Hepatocyte (in vitro differentiated cells): Measurements from ENCODE around the gene LCE3B. TPM values are rescaled to one million over a fixed set of nuclear protein-coding genes. Genes with fewer than 3 reads are reported as not detected.

Experiments used
- DNase-seq: peaks from one replicate; pipeline ENCODE4 v3.0.0-alpha.2; 2016; ENCODE audit warnings: low spot score
- H2AFZ ChIP-seq: fragments of 200-600 bp; sonication (generic); 2 replicates; pipeline ENCODE4 v1.6.0; 2016; ENCODE audit warnings: antibody characterized with exemption, mild to moderate bottlenecking
- H3K27ac ChIP-seq: fragments of 200-600 bp; sonication (generic); 2 replicates; pipeline ENCODE4 v1.5.1; 2016; ENCODE audit warnings: mild to moderate bottlenecking
- H3K27me3 ChIP-seq: fragments of 200-600 bp; sonication (generic); 2 replicates; pipeline ENCODE4 v1.6.1; 2016
- H3K36me3 ChIP-seq: fragments of 200-600 bp; sonication (generic); replicated peaks from 2 replicates; pipeline ENCODE4 v1.5.1; 2016; ENCODE audit warnings: low read depth; ENCODE audit not compliant: insufficient read depth
- H3K4me1 ChIP-seq: fragments of 200-600 bp; sonication (generic); 2 replicates; pipeline ENCODE4 v1.5.1; 2016; ENCODE audit warnings: mild to moderate bottlenecking, moderate library complexity; ENCODE audit not compliant: insufficient read depth
- H3K4me2 ChIP-seq: fragments of 200-600 bp; sonication (generic); 2 replicates; pipeline ENCODE4 v1.6.0; 2016
- H3K4me3 ChIP-seq: fragments of 200-600 bp; sonication (generic); 2 replicates; pipeline ENCODE4 v1.5.1; 2016; ENCODE audit warnings: mild to moderate bottlenecking
- H3K79me2 ChIP-seq: fragments of 200-600 bp; sonication (generic); 2 replicates; pipeline ENCODE4 v1.6.0; 2017; ENCODE audit warnings: mild to moderate bottlenecking
- H3K9me2 ChIP-seq: fragments of 200-600 bp; sonication (generic); replicated peaks from 2 replicates; pipeline ENCODE4 v1.6.0; 2017; ENCODE audit warnings: mild to moderate bottlenecking; ENCODE audit not compliant: insufficient read depth
- H3K9me3 ChIP-seq: fragments of 200-600 bp; sonication (generic); 2 replicates; pipeline ENCODE4 v1.5.1; 2016; ENCODE audit warnings: low read depth, mild to moderate bottlenecking
- H4K20me1 ChIP-seq: fragments of 200-600 bp; sonication (generic); 2 replicates; pipeline ENCODE4 v1.6.0; 2016; ENCODE audit warnings: mild to moderate bottlenecking; ENCODE audit not compliant: insufficient read depth, poor library complexity, severe bottlenecking
- CTCF ChIP-seq: fragments of 200-600 bp; sonication (generic); IDR thresholded peaks from 2 replicates; pipeline ENCODE4 v1.5.1; 2016; ENCODE audit warnings: antibody characterized with exemption, mild to moderate bottlenecking; ENCODE audit not compliant: poor library complexity
- EZH2 ChIP-seq: fragments of 200-600 bp; sonication (generic); IDR thresholded peaks from 2 replicates; pipeline ENCODE4 v1.6.1; 2016; ENCODE audit warnings: antibody characterized with exemption, mild to moderate bottlenecking, borderline replicate concordance
- EZH2phosphoT487 ChIP-seq: fragments of 200-600 bp; sonication (generic); IDR thresholded peaks from one replicate; pipeline ENCODE4 v1.6.1; 2018; ENCODE audit warnings: antibody characterized with exemption, mild to moderate bottlenecking, low read depth, moderate library complexity; ENCODE audit not compliant: unreplicated experiment, severe bottlenecking
- WGBS: methylation state at CpG from one replicate; pipeline ENCODE4 v1.1.6; 2016; ENCODE audit warnings: low lambda C conversion rate; ENCODE audit errors: missing lambda C conversion rate; 5-methylcytosine and 5-hydroxymethylcytosine counted together
- polyA plus RNA-seq: library from polyadenylated mRNA; unstranded; fragments of >200 nt; fragmentation: Nextera tagmentation; extraction: Ambion mirVana; gene quantifications from 2 replicates; pipeline ENCODE4 v1.2.1, GENCODE V29; 2016
- total RNA-seq: library from RNA; depleted of rRNA; stranded (reverse); fragments of >200 nt; gene quantifications from 2 replicates; pipeline ENCODE4 v1.2.3, GENCODE V29; 2014

Gene LCE3B
- total and polyA plus RNA-seq, 2 experiments from 2014 or later, result not detected

- WGBS, result 47% methylated on average over 3 of the region's 3 CpGs
- H4K20me1 ChIP-seq, result no peaks in the 10 kb centered on the region
Measured at GRCh38 chr1:152645146-152645545, 31.5 kb downstream of the LCE3B start.

GRCh38 chr1:152646656-152647055 is 33.0 kb downstream of the LCE3B start:
- H3K27me3 ChIP-seq, result no peaks in the 10 kb centered on the region
- no peaks in the 10 kb centered on the region for H3K79me2 ChIP-seq
- H4K20me1 ChIP-seq, result no peaks in the 10 kb centered on the region
- no peaks in the 10 kb centered on the region for H3K9me2 ChIP-seq
- H2AFZ ChIP-seq, result no peak overlapping the region
- no peak overlapping the region for H3K4me3 ChIP-seq
- no peaks in the 10 kb centered on the region for H3K9me3 ChIP-seq
- H3K27ac ChIP-seq, result no peak overlapping the region
- no peak for DNase-seq
- no peak overlapping the region for H3K4me2 ChIP-seq
- no peaks in the 10 kb centered on the region for H3K4me1 ChIP-seq
- no peaks in the 10 kb centered on the region for H3K36me3 ChIP-seq
- TF ChIP-seq CTCF (no peak), EZH2phosphoT487 (no peak), EZH2 (no peak)

More at GRCh38 chr1:152645146-152645545, 31.5 kb downstream of the LCE3B start:
- Histone ChIP-seq H3K4me2 (no peak overlapping the region), H3K36me3 (no peaks in the 10 kb centered on the region), H3K9me2 (no peaks in the 10 kb centered on the region), H3K9me3 (no peaks in the 10 kb centered on the region), H3K27me3 (no peaks in the 10 kb centered on the region), H2AFZ (no peak overlapping the region), H3K79me2 (no peaks in the 10 kb centered on the region), H3K27ac (no peak overlapping the region), H3K4me1 (no peaks in the 10 kb centered on the region), H3K4me3 (no peak overlapping the region)
- TF ChIP-seq EZH2 (no peak), EZH2phosphoT487 (no peak), CTCF (no peak)
- no peak for DNase-seq

- Histone ChIP-seq H3K4me3 (no peak overlapping the region), H3K79me2 (no peaks in the 10 kb centered on the region), H3K4me2 (no peak overlapping the region), H3K9me2 (no peaks in the 10 kb centered on the region), H3K4me1 (no peaks in the 10 kb centered on the region), H3K36me3 (no peaks in the 10 kb centered on the region), H2AFZ (no peak overlapping the region), H3K9me3 (no peaks in the 10 kb centered on the region), H3K27me3 (no peaks in the 10 kb centered on the region), H4K20me1 (no peaks in the 10 kb centered on the region), H3K27ac (no peak overlapping the region)
- TF ChIP-seq CTCF (no peak), EZH2 (no peak), EZH2phosphoT487 (no peak)
- 41% methylated on average over 10 of the region's 10 CpGs for WGBS
- DNase-seq, result no peak
Measured at GRCh38 chr1:152654110-152654509, 40.5 kb downstream of the LCE3B start.

- Histone ChIP-seq H2AFZ (no peak overlapping the region), H3K4me2 (no peak overlapping the region), H3K27me3 (no peaks in the 10 kb centered on the region), H3K9me3 (no peaks in the 10 kb centered on the region), H4K20me1 (no peaks in the 10 kb centered on the region), H3K36me3 (no peaks in the 10 kb centered on the region), H3K9me2 (no peaks in the 10 kb centered on the region), H3K79me2 (no peaks in the 10 kb centered on the region), H3K4me1 (no peaks in the 10 kb centered on the region), H3K4me3 (no peak overlapping the region), H3K27ac (no peak overlapping the region)
- 41% methylated on average over 2 of the region's 2 CpGs for WGBS
- no peak for DNase-seq
- no peak for TF ChIP-seq CTCF
- TF ChIP-seq EZH2phosphoT487, result no peak
- no peak for TF ChIP-seq EZH2
Measured at GRCh38 chr1:152656459-152656858, 42.8 kb downstream of the LCE3B start.
